ENCODE results near the gene TNKS2.
"Not testable (repeated sequence)": the region's sequence is repeated elsewhere in the genome, so short reads cannot be mapped to it uniquely, and the experiment has no call there.

The TNKS2 gene

GRCh38 chr10:91800756-91801155 lies 2.5 kb downstream of the TNKS2 start:
- DNase-seq (ENCODE audit: insufficient read length, low spot score), result no peak

GRCh38 chr10:91803386-91804125 lies 5.3 kb downstream of the TNKS2 start:
- TF ChIP-seq, protein P1, sequence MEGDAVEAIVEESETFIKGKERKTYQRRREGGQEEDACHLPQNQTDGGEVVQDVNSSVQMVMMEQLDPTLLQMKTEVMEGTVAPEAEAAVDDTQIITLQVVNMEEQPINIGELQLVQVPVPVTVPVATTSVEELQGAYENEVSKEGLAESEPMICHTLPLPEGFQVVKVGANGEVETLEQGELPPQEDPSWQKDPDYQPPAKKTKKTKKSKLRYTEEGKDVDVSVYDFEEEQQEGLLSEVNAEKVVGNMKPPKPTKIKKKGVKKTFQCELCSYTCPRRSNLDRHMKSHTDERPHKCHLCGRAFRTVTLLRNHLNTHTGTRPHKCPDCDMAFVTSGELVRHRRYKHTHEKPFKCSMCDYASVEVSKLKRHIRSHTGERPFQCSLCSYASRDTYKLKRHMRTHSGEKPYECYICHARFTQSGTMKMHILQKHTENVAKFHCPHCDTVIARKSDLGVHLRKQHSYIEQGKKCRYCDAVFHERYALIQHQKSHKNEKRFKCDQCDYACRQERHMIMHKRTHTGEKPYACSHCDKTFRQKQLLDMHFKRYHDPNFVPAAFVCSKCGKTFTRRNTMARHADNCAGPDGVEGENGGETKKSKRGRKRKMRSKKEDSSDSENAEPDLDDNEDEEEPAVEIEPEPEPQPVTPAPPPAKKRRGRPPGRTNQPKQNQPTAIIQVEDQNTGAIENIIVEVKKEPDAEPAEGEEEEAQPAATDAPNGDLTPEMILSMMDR (IDR thresholded peaks at IDR 0.05; ENCODE audit: insufficient read depth, missing control alignments), result no peak
- no peak for FAIRE-seq
- no peak for DNase-seq (ENCODE audit: insufficient read length, low spot score)

More at GRCh38 chr10:91800756-91801155, 2.5 kb downstream of the TNKS2 start:
- TF ChIP-seq, protein P1 (IDR thresholded peaks at IDR 0.05; ENCODE audit: insufficient read depth, missing control alignments), result no peak
- no peak for FAIRE-seq

GRCh38 chr10:91804126-91804510 lies 5.9 kb downstream of the TNKS2 start:
- DNase-seq (ENCODE audit: insufficient read length, low spot score) (no peak), FAIRE-seq (no peak)
- TF ChIP-seq, protein P1 (IDR thresholded peaks at IDR 0.05; ENCODE audit: insufficient read depth, missing control alignments), result no peak

DNA sequence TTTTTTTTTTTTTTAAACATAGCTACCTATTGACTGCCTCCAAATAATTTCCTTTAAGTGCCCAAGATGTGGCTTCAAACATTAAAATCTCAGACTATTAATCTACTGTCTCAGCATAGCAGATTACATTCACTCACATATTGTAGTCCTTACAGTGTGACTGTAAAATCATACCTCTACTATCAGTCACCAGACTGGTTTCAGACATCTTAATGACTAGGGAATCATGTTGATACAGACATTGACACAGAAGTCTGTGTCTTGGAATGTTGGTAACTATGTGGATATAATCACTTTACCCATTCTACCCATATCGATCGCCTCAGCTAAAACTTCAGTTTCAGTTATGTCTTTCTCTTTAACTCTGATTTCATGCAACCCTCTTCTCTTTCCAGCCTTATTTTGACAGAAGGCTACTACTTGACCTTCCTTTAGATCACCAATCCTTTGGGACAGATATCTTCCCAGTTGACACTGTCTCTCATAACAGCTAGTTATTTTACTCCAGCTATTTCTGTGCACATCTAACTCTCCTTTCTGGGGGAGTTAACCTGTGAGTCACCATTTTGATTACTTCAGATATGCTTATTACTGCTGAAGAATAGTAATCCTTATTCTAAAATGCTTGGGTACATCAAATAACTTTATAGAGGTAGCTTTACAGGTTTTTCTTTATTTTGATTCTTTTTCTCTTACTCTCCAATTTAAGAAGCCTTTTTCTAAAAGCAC lies 7.0 kb downstream of the TNKS2 start:
- TF ChIP-seq, protein P1 (IDR thresholded peaks at IDR 0.05; ENCODE audit: insufficient read depth, missing control alignments), result no peak
- DNase-seq (ENCODE audit: insufficient read length, low spot score) (no peak), FAIRE-seq (no peak)

GRCh38 chr10:91807264-91807663 lies 9.0 kb downstream of the TNKS2 start:
- FAIRE-seq; DNase-seq (ENCODE audit: insufficient read length, low spot score): not testable (repeated sequence)

DNA sequence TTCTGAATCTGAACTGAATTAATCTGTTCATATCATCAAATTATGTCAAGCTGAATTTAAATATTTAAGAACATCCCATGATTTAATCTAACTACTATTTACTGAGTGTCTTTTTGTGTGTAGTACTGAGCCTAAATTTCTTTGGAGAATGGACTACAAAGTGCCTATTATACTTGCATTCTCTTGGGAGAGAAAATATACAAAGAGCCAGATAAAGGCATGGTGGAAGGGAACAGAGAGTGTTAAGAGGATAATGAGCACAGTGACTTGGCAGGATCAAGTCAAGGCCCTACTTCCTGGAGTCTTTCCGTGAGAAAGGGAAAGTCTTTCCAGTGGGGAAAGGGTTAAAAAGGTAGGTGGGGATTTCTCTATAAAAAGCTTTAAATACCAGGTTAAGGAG lies 15.0 kb downstream of the TNKS2 start:
- TF ChIP-seq, protein P1 (IDR thresholded peaks at IDR 0.05; ENCODE audit: insufficient read depth, missing control alignments), result no peak
- DNase-seq (ENCODE audit: insufficient read length, low spot score) (no peak), FAIRE-seq (peak; percentile 51)

GRCh38 chr10:91816981-91817380 lies 18.8 kb downstream of the TNKS2 start:
- TF ChIP-seq, protein P1 (IDR thresholded peaks at IDR 0.05; ENCODE audit: insufficient read depth, missing control alignments), result no peak
- FAIRE-seq (no peak), DNase-seq (ENCODE audit: insufficient read length, low spot score) (no peak)

Data from D721Med (cell line).